IMR-90 (cell line): ENCODE results near the gene DLL4. TPM values are rescaled to one million over a fixed set of nuclear protein-coding genes. Genes with fewer than 3 reads are reported as not detected.

Experiments
- ATAC-seq: fragments of 200-7000 bp; cut with Tn5 transposase; 2 replicates; pipeline ENCODE4 v1.9.1; 2020; ENCODE audit warnings: low read depth, mild to moderate bottlenecking, moderate library complexity
- BruUV-seq: library from RNA; stranded (reverse); fragments of 400-500 nt; replicated peaks from 2 replicates; lab custom pipeline; 2021; lab: Mats Ljungman, UMichigan
- CTCF ChIA-PET: fragments of 300-600 bp; formaldehyde crosslinking; extraction: SDS; loops from one replicate; lab custom pipeline; 2021; ENCODE audit warnings: antibody characterized with exemption; lab: Yijun Ruan, JAX
- POLR2A ChIA-PET: fragments of 300-600 bp; sonication (Branson Sonifier 250); formaldehyde crosslinking; loops from one replicate; lab custom pipeline; 2022; ENCODE audit warnings: antibody characterized with exemption; ENCODE audit not compliant: unreplicated experiment; lab: Charles Lee
- DNase-seq: peaks from one replicate; pipeline ENCODE4 v3.0.0; 2013
- H2AFZ ChIP-seq: replicated peaks from 2 replicates; pipeline ENCODE3; 2013; ENCODE audit warnings: low read length, mild to moderate bottlenecking; ENCODE audit not compliant: poor library complexity
- H2AK5ac ChIP-seq: 2 replicates; pipeline ENCODE4 v1.6.1; 2013; ENCODE audit warnings: low read depth, low read length, inconsistent platforms
- H2AK9ac ChIP-seq: replicated peaks from 2 replicates; pipeline ENCODE3; 2013; ENCODE audit warnings: mild to moderate bottlenecking, low read depth, low read length, moderate library complexity; ENCODE audit not compliant: poor library complexity
- H2BK120ac ChIP-seq: 2 replicates; pipeline ENCODE4 v1.6.1; 2013; ENCODE audit warnings: low read depth, low read length, inconsistent platforms
- H2BK15ac ChIP-seq: 3 replicates; pipeline ENCODE4 v1.6.1; 2013; ENCODE audit warnings: low read depth, low read length, inconsistent platforms
- H2BK20ac ChIP-seq: 2 replicates; pipeline ENCODE4 v1.6.1; 2013; ENCODE audit warnings: low read depth, mild to moderate bottlenecking, inconsistent platforms, low read length, moderate library complexity
- H2BK5ac ChIP-seq: 2 replicates; pipeline ENCODE4 v1.6.1; 2013; ENCODE audit warnings: mild to moderate bottlenecking, low read depth, low read length, inconsistent platforms; ENCODE audit not compliant: poor library complexity, severe bottlenecking
- H3K14ac ChIP-seq: replicated peaks from 2 replicates; pipeline ENCODE4 v1.6.1; 2013; ENCODE audit warnings: low read depth, low read length, inconsistent platforms
- H3K18ac ChIP-seq: 2 replicates; pipeline ENCODE4 v1.6.1; 2013; ENCODE audit warnings: low read depth, low read length, control low read depth
- H3K23ac ChIP-seq: 2 replicates; pipeline ENCODE4 v1.6.1; 2013; ENCODE audit warnings: low read depth, low read length, inconsistent platforms
- H3K27ac ChIP-seq: 2 replicates; pipeline ENCODE4 v1.5.1; 2013; ENCODE audit warnings: mild to moderate bottlenecking, control low read depth, low read length; ENCODE audit not compliant: insufficient read depth
- H3K27me3 ChIP-seq: 2 replicates; pipeline ENCODE4 v1.6.1; 2013; ENCODE audit warnings: low read length; ENCODE audit not compliant: control insufficient read depth, insufficient read depth
- H3K36me3 ChIP-seq: 2 replicates; pipeline ENCODE4 v1.6.1; 2013; ENCODE audit warnings: low read length, mixed read lengths; ENCODE audit not compliant: control insufficient read depth, insufficient read depth
- H3K4ac ChIP-seq: 2 replicates; pipeline ENCODE4 v1.6.1; 2013; ENCODE audit warnings: low read depth, low read length, inconsistent platforms
- H3K4me1 ChIP-seq: 2 replicates; pipeline ENCODE4 v1.6.1; 2013; ENCODE audit warnings: low read length, mixed read lengths; ENCODE audit not compliant: control insufficient read depth, insufficient read depth
- H3K4me2 ChIP-seq: 2 replicates; pipeline ENCODE4 v1.6.1; 2013; ENCODE audit warnings: low read depth, mild to moderate bottlenecking, control low read depth, low read length, moderate library complexity
- H3K4me3 ChIP-seq: 2 replicates; pipeline ENCODE4 v1.5.1; 2013; ENCODE audit warnings: low read depth, mild to moderate bottlenecking, control low read depth, low read length, moderate library complexity; ENCODE audit not compliant: insufficient read depth
- H3K56ac ChIP-seq: 2 replicates; pipeline ENCODE4 v1.6.1; 2013; ENCODE audit warnings: low read length, inconsistent platforms; ENCODE audit not compliant: insufficient read depth; ENCODE audit errors: extremely low read depth
- H3K79me1 ChIP-seq, 2 experiments: 2 replicates each; pipeline ENCODE4 v1.6.1; 2013; ENCODE audit warnings: low read length in 2 of 2, inconsistent platforms in 1 of 2, low read depth in 1 of 2
- H3K9ac ChIP-seq: 2 replicates; pipeline ENCODE4 v1.6.1; 2013; ENCODE audit warnings: low read depth, low read length, control low read depth
- H3K9me1 ChIP-seq: 2 replicates; pipeline ENCODE4 v1.6.1; 2013; ENCODE audit warnings: low read length, inconsistent platforms; ENCODE audit not compliant: insufficient read depth
- H3K9me3 ChIP-seq: 2 replicates; pipeline ENCODE4 v1.6.1; 2013; ENCODE audit warnings: low read length; ENCODE audit not compliant: control insufficient read depth, insufficient read depth
- H4K20me1 ChIP-seq: 2 replicates; pipeline ENCODE4 v1.6.1; 2013; ENCODE audit warnings: low read length, inconsistent platforms; ENCODE audit not compliant: insufficient read depth
- H4K5ac ChIP-seq: 2 replicates; pipeline ENCODE4 v1.6.1; 2013; ENCODE audit warnings: mild to moderate bottlenecking, low read depth, low read length, control low read depth
- H4K8ac ChIP-seq, 2 experiments: 2 replicates each; pipeline ENCODE4 v1.6.1; 2013; ENCODE audit warnings: low read depth in 2 of 2, low read length in 2 of 2, control low read depth in 1 of 2, inconsistent platforms in 1 of 2
- H4K91ac ChIP-seq: 2 replicates; pipeline ENCODE4 v1.6.1; 2013; ENCODE audit warnings: low read depth, low read length, inconsistent platforms; ENCODE audit not compliant: insufficient read depth
- FOS ChIP-seq: fragments of 150-350 bp; IDR thresholded peaks from 2 replicates; pipeline ENCODE4 v1.6.1; 2016; ENCODE audit warnings: low read depth, low read length
- MAZ ChIP-seq: IDR thresholded peaks from 2 replicates; pipeline ENCODE4 v1.6.1; 2012; ENCODE audit warnings: low read depth, mild to moderate bottlenecking, low read length, improper control_type of control experiment, moderate library complexity, borderline replicate concordance
- POLR2A ChIP-seq: IDR thresholded peaks from 2 replicates; pipeline ENCODE4 v1.6.1; 2012; ENCODE audit warnings: mild to moderate bottlenecking, low read depth, low read length
- RAD21 ChIP-seq: IDR thresholded peaks from 2 replicates; pipeline ENCODE4 v1.6.1; 2012; ENCODE audit warnings: low read length, improper control_type of control experiment
- RFX5 ChIP-seq: IDR thresholded peaks from 2 replicates; pipeline ENCODE4 v1.8.0; 2012; ENCODE audit warnings: low read depth, mild to moderate bottlenecking, low read length, moderate library complexity
- SMC3 ChIP-seq: fragments of 150-350 bp; IDR thresholded peaks from 2 replicates; pipeline ENCODE4 v1.6.1; 2016; ENCODE audit warnings: low read depth, mild to moderate bottlenecking, antibody characterized with exemption, low read length, moderate library complexity
- WGBS, 2 experiments: methylation state at CpG; one replicate each; pipeline versions ENCODE4 v1.1.5 to v1.1.7; 2013; ENCODE audit warnings: missing lambda C conversion rate in 2 of 2; ENCODE audit not compliant: insufficient read length in 1 of 2; ENCODE audit errors: extremely low coverage in 2 of 2; 5-methylcytosine and 5-hydroxymethylcytosine counted together
- dilution Hi-C: fragments of 300-500 bp; cut with HindIII; formaldehyde crosslinking; loops from one replicate; pipeline ENCODE4 v1.14.3; 2018; ENCODE audit warnings: low sequenced_read_pairs; ENCODE audit not compliant: unreplicated experiment
- in situ Hi-C: fragments of 300-500 bp; cut with MboI; formaldehyde crosslinking; loops from 3 replicates; pipeline ENCODE4 v1.14.3; 2019; ENCODE audit warnings: low sequenced_read_pairs, inconsistent platforms, mixed read lengths
- intact Hi-C: fragments of 100-400 bp; cut with micrococcal nuclease; formaldehyde crosslinking; loops from 2 replicates; pipeline ENCODE4 v1.10.0; 2022
- polyA plus RNA-seq, 3 experiments: library from polyadenylated mRNA; depleted of rRNA; stranded (reverse); fragments of >200 nt; gene quantifications; 2 replicates each; pipeline ENCODE4 v1.2.3, GENCODE V29; 2012; ENCODE audit warnings: low replicate concordance in 1 of 3
- total RNA-seq: library from RNA; depleted of rRNA; stranded (reverse); fragments of >200 nt; gene quantifications from 2 replicates; pipeline ENCODE4 v1.2.3, GENCODE V29; 2012
- TF ChIP-seq, protein P1 (sequence below): fragments of 150-350 bp; IDR thresholded peaks from 2 replicates; pipeline ENCODE4 v1.6.1; 2016; ENCODE audit warnings: low read depth, mild to moderate bottlenecking, low read length, moderate library complexity, borderline replicate concordance

The DLL4 gene
- total and polyA plus RNA-seq, 2 of the 4 experiments (the other 2 are of a cell fraction): 1.8 to 3.4 TPM

DNA sequence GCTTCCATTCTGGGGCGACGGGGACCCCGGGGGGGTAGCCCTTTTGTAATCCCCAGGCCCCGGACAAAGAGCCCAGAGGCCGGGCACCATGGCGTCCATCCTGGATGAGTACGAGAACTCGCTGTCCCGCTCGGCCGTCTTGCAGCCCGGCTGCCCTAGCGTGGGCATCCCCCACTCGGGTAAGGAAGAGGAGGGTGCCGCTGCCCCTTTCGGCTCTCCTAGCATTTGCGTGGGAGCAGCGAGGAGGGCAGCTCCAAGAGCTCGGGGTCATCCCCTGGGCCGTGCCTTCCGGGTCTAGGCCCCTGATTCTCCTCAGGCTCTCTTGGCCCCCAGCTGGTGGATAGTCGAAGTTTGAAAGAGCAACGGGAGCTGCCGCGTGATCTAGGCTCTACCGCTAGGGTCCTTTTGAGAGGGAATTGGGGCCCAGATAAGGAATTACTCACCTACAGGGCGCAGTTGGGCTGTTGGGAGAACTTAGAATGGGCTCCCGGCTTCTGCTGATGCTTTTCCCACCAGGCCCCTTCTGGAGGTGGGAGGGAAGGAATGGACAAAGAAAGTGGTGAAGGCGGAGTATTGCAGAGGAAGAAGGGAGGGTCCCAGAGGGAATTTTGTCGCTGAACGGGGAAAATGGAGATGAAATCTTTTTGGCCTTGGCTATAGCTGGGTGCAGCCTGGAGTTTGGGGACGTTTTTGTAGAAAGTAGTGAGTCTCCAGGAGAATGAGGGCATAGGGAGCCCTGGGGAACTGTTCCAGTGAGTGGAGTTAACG is 34.3 kb upstream of the DLL4 start (continued):
- TF ChIP-seq POLR2A (peak; percentile 49; the same call in 1 of the 2 replicates), FOS (no peak), SMC3 (no peak)

DNA sequence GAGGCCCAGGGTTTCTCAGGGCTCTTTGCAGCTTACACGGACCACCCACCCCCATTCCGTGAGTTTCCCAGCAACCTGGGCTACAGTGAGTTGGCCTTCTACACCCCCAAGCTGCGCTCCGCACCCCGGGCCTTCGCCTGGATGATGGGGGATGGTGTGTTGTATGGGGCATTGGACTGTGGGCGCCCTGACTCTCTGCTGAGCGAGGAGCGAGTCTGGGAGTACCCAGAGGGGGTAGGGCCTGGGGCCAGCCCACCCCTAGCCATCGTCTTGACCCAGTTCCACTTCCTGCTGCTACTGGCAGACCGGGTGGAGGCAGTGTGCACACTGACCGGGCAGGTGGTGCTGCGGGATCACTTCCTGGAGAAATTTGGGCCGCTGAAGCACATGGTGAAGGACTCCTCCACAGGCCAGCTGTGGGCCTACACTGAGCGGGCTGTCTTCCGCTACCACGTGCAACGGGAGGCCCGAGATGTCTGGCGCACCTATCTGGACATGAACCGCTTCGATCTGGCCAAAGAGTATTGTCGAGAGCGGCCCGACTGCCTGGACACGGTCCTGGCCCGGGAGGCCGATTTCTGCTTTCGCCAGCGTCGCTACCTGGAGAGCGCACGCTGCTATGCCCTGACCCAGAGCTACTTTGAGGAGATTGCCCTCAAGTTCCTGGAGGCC is 29.5 kb upstream of the DLL4 start:
- no TSS peak for BruUV-seq
- 0 out of 2 replicates have a peak, but pooled peaks cover 3% of the 10 kb centered on the region for H3K9me1 ChIP-seq
- H3K9me3 ChIP-seq: no peaks in the 10 kb centered on the region
- no peak for TF ChIP-seq FOS
- no peak for TF ChIP-seq MAZ
- no peak for TF ChIP-seq RAD21
- no peak for TF ChIP-seq POLR2A
- no peak for TF ChIP-seq RFX5
- TF ChIP-seq, protein P1, sequence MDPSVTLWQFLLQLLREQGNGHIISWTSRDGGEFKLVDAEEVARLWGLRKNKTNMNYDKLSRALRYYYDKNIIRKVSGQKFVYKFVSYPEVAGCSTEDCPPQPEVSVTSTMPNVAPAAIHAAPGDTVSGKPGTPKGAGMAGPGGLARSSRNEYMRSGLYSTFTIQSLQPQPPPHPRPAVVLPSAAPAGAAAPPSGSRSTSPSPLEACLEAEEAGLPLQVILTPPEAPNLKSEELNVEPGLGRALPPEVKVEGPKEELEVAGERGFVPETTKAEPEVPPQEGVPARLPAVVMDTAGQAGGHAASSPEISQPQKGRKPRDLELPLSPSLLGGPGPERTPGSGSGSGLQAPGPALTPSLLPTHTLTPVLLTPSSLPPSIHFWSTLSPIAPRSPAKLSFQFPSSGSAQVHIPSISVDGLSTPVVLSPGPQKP: no peak
- no peak overlapping the region for H2BK5ac ChIP-seq
- no peak overlapping the region for H3K4me2 ChIP-seq
- H3K14ac ChIP-seq: no peak overlapping the region
- no peak overlapping the region for H3K4ac ChIP-seq
- H3K4me3 ChIP-seq: no peak overlapping the region
- no peak overlapping the region for H2AK9ac ChIP-seq
- no peak overlapping the region for H3K56ac ChIP-seq
- no peak overlapping the region for H2BK15ac ChIP-seq
- H3K36me3 ChIP-seq: peaks cover 55% of the 10 kb centered on the region
- ATAC-seq (no peak), DNase-seq (no peak)
- H2AFZ ChIP-seq: no peak overlapping the region
- intact Hi-C loops (loop anchor here (10.0 kb wide), 1 partner anchor 215 kb away; the partner anchor contains the start of gene INO80), in situ Hi-C loops (loop anchor here (5.0 to 10.0 kb wide), 2 partner anchors 125 to 288 kb away; no protein-coding TSS in a partner anchor), dilution Hi-C loops (no loop called here)
- ChIA-PET POLR2A (interaction anchor here (0.6 kb wide), 1 partner anchor 77 kb away, joined by 6 read pairs; no protein-coding TSS in a partner anchor), CTCF (no interaction called here)
- H3K27ac ChIP-seq: no peak overlapping the region
- H3K4me1 ChIP-seq: peaks cover 5% of the 10 kb centered on the region; the same call in 1 of the 2 replicates
- H2BK120ac ChIP-seq: no peak overlapping the region
- no peak overlapping the region for H4K91ac ChIP-seq
- H3K9ac ChIP-seq: no peak overlapping the region
- H3K23ac ChIP-seq: no peak overlapping the region
- H2BK20ac ChIP-seq: no peak overlapping the region
- H4K5ac ChIP-seq: no peak overlapping the region
- H4K8ac ChIP-seq: no peak overlapping the region
- WGBS, 2 experiments: 96% methylated on average over 19 of the region's 33 CpGs; no CpG with 5 or more reads in 1 of the 2 experiments
- H3K18ac ChIP-seq: no peak overlapping the region
- H2AK5ac ChIP-seq: no peak overlapping the region
- peaks cover 19 to 51% of the 10 kb centered on the region in 2 experiments for H3K79me1 ChIP-seq
- H4K20me1 ChIP-seq: peaks cover 40% of the 10 kb centered on the region
- no peaks in the 10 kb centered on the region for H3K27me3 ChIP-seq
